T-helper 17 cell (primary cell): Measurements from ENCODE around the gene KXD1. TPM values are rescaled to one million over a fixed set of nuclear protein-coding genes. Genes with fewer than 3 reads are reported as not detected.
A peak's percentile ranks its signal among the peaks of the same experiment; 100 is the strongest.

Source experiments
- ATAC-seq: fragments of 150-1000 bp; cut with Tn5 transposase; 2 replicates; pipeline ENCODE4 v1.10.0; 2021; ENCODE audit warnings: mild to moderate bottlenecking, moderate library complexity
- DNase-seq, 3 donors: peaks; one replicate each; pipeline versions ENCODE4 v3.0.0 to v3.0.0-alpha.2; 2020 to 2021
- H3K9me3 ChIP-seq: one replicate; pipeline ENCODE4 v1.7.0; 2013; ENCODE audit warnings: low read length, mild to moderate bottlenecking; ENCODE audit not compliant: control insufficient read depth, poor library complexity, severe bottlenecking
- H3K27ac Mint-ChIP-seq: one replicate; pipeline ENCODE4 v1.8.0; 2022; ENCODE audit warnings: mild to moderate bottlenecking, moderate library complexity, mixed read lengths
- H3K27me3 Mint-ChIP-seq: one replicate; pipeline ENCODE4 v1.8.0; 2022; ENCODE audit warnings: mixed read lengths
- H3K36me3 Mint-ChIP-seq: one replicate; pipeline ENCODE4 v1.8.0; 2022; ENCODE audit warnings: low read depth, mixed read lengths
- H3K4me1 Mint-ChIP-seq: one replicate; pipeline ENCODE4 v1.8.0; 2022; ENCODE audit warnings: mild to moderate bottlenecking, mixed read lengths
- H3K4me3 Mint-ChIP-seq: one replicate; pipeline ENCODE4 v1.8.0; 2022; ENCODE audit warnings: mild to moderate bottlenecking, moderate library complexity, mixed read lengths
- total RNA-seq, 4 donors: library from RNA in 2 of 4; stranded (reverse) in 2 of 4; gene quantifications; one replicate each; pipeline ENCODE4 v1.2.3 and lab custom pipeline; 2022 to 2026

The KXD1 gene
- total RNA-seq, 2 donors from 2014 or later = 69.6 to 78.5 TPM

DNA sequence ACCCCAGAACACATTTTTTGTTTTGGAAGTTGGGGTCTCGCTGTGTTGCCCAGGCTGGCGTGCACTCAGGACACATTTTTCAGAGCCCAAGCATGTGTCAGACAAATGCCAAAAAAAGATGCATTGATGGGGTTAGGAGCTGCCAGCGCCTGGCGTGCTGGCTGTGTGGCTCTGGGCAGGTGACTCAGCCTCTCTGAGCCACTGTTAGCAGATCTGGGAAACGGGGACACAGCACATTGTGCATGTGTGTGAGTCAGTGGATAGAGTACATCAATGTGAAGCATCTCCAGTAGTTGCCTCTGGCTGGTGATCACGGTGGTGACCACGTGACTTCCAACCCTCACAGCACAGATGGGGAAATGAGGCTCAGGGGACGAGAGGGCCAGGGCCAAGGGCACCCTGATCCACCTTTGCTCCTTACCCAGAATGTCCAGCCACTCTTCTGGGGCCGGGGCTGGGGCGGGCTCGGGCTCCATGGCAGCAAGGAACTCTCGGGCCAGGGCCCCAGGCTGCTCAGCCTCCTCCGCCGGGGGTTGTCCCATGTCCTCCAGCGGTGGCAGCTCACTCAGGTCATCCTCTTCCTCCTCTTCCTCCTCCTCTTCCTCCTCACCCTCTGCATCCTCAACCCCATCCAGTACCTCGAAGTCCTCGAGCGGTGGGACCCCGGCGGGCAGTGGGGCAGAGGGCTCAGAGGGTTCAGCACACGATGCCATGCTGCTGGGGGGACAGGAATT lies 16.2 kb upstream of the KXD1 start:
- H3K9me3 ChIP-seq = no peaks in the 10 kb centered on the region
- peaks cover 16% of the 10 kb centered on the region for H3K4me1 Mint-ChIP-seq
- H3K36me3 Mint-ChIP-seq = peaks cover 3% of the 10 kb centered on the region
- ATAC-seq (no peak), DNase-seq (no peak)
- H3K27me3 Mint-ChIP-seq = no peaks in the 10 kb centered on the region
- peak overlapping the region; percentile 88 for H3K27ac Mint-ChIP-seq
- peak overlapping the region; percentile 92 for H3K4me3 Mint-ChIP-seq

DNA sequence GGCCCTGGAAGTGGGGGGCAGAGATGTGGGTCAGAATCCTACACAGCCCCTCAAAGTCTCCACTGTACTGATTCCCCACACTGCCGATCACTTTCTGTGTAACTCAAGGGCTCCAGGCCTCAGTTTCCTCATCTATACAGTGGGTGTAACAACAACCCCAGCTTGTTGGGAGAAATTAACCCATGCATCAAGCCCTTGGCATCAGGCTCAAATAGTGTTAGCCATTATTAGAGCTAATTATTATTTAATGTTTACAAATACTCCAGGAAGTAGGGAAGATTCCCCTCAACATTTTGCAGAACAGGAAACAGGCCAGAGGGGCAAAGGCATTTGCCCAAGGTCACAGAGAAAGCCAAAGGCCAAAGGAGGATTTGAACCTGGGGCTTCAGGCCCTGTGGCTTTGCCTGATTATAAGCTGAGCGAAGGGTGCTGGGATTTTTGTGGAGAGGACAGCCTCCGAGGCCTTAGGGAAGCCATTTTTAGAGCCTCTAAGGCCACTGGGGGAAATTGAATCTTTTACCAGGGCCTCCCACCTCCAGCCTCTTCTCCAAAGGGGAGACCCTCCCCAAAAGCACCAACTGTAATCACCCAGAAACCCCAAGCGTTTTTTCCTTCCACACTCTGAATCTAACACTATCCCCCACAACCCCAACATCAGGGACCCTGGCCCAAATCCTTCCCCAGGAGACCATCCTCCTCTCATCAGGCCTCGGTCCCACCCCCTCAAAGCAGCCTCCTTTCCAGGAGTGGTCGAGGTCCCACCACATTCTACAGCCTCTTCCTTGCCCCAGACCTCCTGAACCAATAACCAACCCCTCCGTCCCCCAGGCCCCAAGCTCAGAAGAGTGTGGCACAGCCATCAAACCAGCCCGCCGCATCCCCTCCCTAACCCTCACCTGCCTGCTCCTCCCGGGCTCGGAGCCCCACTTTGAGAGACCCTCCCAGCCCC lies 15.4 kb upstream of the KXD1 start:
- Mint-ChIP-seq H3K27ac (peak overlapping the region; percentile 88), H3K27me3 (no peaks in the 10 kb centered on the region), H3K4me1 (peaks cover 14% of the 10 kb centered on the region), H3K36me3 (no peaks in the 10 kb centered on the region), H3K4me3 (peak overlapping the region; percentile 92)
- ATAC-seq (no peak), DNase-seq (no peak)
- no peaks in the 10 kb centered on the region for H3K9me3 ChIP-seq

DNA sequence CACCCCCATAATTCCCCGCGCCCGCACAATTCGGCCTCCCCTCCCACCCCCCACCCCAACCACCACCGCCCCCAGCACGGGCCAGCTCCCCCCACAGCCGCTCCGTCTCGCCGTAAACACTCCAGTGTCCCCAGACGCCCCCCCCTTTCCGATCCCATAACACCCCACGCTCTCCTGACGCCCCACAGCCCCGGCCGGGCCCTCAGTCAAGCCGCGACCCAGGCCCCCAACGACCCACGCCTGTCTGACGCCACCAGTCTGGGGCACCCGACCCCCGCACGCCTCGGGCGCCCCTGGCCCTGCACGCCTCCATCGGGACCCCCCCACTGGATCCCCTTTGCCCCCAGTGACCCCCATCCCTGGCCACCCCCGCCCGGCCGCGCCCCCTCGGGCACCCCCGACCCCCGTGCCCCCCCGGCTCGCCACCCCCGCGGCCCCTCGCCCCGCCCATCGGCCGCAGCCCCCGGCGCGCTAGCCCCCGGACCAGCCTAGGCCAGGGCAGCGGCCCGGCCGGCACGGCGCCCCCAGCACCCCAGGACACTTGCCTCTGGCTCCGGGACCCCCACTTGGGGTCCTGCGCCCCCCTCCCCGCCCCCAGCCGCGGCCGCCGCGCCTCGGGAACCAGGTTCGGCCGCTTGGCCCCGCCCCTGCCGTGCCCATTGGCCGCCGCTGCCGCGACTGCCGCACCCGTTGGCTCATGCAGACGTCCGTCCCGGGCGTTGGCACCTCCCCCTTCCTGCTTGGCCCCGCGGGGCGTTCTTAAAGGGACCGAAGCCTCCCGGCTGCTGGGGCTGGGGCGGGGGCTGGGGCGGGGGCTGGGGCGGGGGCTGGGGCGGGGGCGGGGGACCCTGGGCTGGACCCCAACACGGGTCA lies 14.5 kb upstream of the KXD1 start, which contains the start of gene FKBP8:
TSS of gene FKBP8 (minus strand) at position 633 of the 873 bp plus-strand sequence. CDS start 1,603 bp downstream, outside the sequence.
- Mint-ChIP-seq H3K36me3 (no peaks in the 10 kb centered on the region), H3K4me1 (peaks cover 14% of the 10 kb centered on the region), H3K4me3 (peak within 1 kb of the TSS; percentile 97), H3K27ac (peak within 1 kb of the TSS; percentile 93), H3K27me3 (no peaks in the 10 kb centered on the region)
- DNase-seq (peak; percentile 89 to 93 (median 92)), ATAC-seq (peak; percentile 96)
- H3K9me3 ChIP-seq = no peaks in the 10 kb centered on the region

DNA sequence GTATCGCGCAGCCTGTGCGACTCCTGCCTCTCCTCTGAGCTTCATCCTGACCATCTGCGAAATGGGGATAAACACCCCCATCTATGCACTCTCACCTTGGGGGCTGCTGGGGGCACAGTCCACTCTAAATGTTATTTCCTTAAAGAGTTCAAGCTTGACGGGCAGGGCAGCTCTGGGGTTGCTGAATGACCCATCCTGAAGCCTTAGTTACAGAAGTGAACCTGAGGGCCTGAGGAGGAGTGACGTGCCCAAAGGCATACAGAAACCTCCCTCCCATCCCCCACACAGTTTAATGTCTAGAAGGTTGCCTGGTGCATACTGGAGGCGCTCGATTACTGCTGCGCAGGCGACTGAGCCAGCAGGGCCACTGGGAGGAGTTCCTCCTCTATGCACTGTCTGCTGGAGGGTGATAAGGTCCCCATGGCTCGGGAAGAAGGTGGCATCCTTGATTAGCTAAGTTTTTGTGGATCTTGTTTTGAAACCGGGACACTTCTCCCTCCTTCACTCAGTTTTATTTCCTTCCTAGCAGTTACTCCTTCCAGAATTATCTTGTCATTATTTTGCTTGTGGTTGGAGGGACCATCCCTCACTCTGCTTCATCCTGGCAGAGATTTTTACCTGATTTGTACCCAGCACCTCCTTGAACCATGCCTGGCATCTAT lies 13.7 kb upstream of the KXD1 start:
- H3K36me3 Mint-ChIP-seq = no peaks in the 10 kb centered on the region
- peak overlapping the region; percentile 97 for H3K4me3 Mint-ChIP-seq
- ATAC-seq (peak; percentile 86), DNase-seq (peak; percentile 48 to 57 (median 57))
- no peaks in the 10 kb centered on the region for H3K27me3 Mint-ChIP-seq
- peaks cover 14% of the 10 kb centered on the region for H3K4me1 Mint-ChIP-seq
- peak overlapping the region; percentile 93 for H3K27ac Mint-ChIP-seq
- H3K9me3 ChIP-seq = no peaks in the 10 kb centered on the region

DNA sequence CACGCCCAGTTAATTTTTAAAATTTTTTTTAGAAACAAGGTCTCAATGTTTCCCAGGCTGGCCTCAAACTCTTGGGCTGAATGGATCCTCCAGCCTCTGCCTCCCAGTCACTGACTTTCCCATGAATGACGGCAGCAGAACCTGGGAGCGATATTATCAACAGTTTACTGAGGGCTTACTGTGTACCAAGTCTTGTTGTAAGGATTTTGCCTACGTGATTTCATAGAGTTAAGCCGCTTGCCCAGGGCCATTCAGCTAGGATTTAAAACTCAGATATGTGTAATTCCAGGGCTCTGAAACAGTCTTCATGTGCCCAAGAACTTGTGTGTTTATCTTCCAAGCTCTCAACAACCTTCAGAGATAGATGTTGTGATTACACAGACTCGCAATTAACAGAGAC lies 6.0 kb upstream of the KXD1 start:
- Mint-ChIP-seq H3K4me1 (no peaks in the 10 kb centered on the region), H3K27ac (no peak overlapping the region), H3K27me3 (no peaks in the 10 kb centered on the region), H3K36me3 (no peaks in the 10 kb centered on the region), H3K4me3 (no peak overlapping the region)
- no peak for DNase-seq
- no peak for ATAC-seq
- H3K9me3 ChIP-seq = no peaks in the 10 kb centered on the region

DNA sequence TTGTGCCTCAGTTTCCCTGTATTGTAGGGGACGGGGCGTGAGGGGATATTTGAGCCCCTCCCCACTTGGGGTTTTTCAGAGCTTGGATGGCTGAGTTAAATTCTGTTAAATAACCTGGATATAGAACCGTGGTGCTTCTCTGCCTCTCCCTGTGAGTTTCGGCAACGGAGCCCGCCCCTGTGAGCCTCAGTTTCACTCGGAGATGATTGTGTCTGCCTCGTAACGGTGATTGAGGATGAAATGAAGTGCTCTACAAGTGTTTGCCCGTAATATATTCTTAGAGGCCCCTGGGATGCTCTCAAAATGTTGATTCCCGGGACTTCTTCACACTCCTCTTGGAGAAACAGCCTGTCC lies 509 bp downstream of the KXD1 start:
- peak overlapping the region; percentile 94 for H3K27ac Mint-ChIP-seq
- H3K4me3 Mint-ChIP-seq = peak overlapping the region; percentile 92
- peaks cover 3% of the 10 kb centered on the region for H3K36me3 Mint-ChIP-seq
- H3K9me3 ChIP-seq = no peaks in the 10 kb centered on the region
- DNase-seq (no peak), ATAC-seq (no peak)
- H3K4me1 Mint-ChIP-seq = peaks cover 17% of the 10 kb centered on the region
- no peaks in the 10 kb centered on the region for H3K27me3 Mint-ChIP-seq

DNA sequence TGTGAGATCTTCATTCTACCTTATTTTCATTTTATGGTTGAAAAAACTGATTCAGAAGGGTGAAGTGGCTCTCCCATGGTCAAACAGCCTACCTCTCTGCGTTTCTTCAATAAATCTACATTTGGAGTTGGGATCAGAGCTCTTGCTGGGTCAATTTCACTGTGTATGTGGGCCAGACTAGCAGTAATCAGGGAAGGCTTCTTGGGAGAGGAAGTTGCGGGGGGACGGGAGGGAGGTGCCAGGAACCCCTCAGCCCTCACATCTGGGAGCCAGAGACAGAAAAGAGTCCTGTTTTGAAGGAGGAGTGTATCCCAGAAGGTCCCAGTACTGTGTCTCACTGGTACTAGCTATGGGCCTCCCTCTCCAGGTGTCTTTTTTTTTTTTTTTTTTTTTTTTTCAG lies 934 bp downstream of the KXD1 start:
- ATAC-seq = no peak
- no peak for DNase-seq
- Mint-ChIP-seq H3K27ac (peak overlapping the region; percentile 94), H3K27me3 (no peaks in the 10 kb centered on the region), H3K36me3 (peaks cover 3% of the 10 kb centered on the region), H3K4me1 (peaks cover 17% of the 10 kb centered on the region), H3K4me3 (peak overlapping the region; percentile 92)
- no peaks in the 10 kb centered on the region for H3K9me3 ChIP-seq

DNA sequence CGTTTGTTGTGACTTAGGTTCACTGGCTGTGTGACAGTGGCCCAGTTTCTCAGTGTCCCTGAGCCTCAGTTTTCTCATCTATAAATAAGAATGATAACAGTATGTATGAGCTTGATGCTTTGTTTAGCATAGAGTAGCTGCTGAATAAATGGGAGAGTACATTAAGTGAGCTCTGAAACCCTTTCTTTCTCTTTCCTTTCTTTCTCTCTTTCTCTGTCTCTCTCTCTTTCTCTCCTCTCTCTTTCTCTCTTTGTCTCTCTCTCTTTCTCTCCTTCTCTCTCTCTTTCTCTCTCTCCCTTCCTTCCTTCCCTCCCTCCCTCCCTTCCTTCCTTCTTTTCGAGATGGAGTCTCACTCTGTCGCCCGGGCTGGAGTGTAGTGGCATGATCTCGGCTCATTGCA lies 2.0 kb downstream of the KXD1 start:
- Mint-ChIP-seq H3K27me3 (no peaks in the 10 kb centered on the region), H3K36me3 (peaks cover 3% of the 10 kb centered on the region), H3K4me3 (no peak overlapping the region), H3K27ac (peak overlapping the region; percentile 61), H3K4me1 (peaks cover 17% of the 10 kb centered on the region)
- ATAC-seq (no peak), DNase-seq (no peak)
- no peaks in the 10 kb centered on the region for H3K9me3 ChIP-seq

DNA sequence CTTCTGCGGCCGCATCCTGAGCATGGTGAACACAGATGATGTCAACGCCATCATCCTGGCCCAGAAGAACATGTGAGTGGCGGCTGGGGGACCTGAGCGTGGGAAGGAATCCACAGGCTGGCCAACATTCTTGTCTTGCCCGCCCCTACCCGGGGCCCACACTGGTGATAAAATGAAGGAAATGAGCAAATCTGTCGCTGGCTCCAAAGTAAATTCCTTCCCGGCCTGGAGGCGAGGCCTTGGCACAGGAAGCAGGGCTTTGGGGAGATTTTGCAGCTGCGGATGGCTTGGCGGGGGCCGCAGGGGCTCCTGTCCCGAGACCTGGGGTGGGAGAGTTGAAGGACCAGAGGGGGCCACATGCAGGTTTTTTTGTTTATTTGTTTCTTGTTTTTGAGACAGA lies 4.4 kb downstream of the KXD1 start:
- no peak overlapping the region for H3K27ac Mint-ChIP-seq
- peaks cover 3% of the 10 kb centered on the region for H3K36me3 Mint-ChIP-seq
- no peak for ATAC-seq

DNA sequence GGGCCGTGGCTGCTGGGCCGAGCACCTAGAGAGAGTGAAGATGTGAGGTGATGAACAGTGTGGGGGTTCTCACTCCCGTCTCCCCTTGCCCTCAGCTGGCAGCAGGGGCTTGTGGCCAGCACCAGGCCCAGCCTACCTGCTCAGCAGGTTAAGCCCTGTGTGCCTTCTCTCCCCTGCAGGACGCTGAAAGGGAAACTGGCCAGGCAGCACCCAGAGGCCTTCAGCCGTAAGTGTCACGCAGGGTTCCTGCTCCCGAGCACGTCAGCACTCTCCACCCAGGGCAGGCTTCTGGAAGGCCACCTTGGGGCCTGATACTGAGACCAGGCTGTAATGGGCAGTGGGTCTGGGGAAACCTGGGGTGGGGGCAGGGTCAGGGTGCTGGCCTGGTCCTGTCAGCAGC lies 9.3 kb downstream of the KXD1 start:
- H3K27me3 Mint-ChIP-seq = no peaks in the 10 kb centered on the region
- DNase-seq (no peak), ATAC-seq (no peak)
- peaks cover 3% of the 10 kb centered on the region for H3K36me3 Mint-ChIP-seq
- no peak overlapping the region for H3K4me3 Mint-ChIP-seq
- no peak overlapping the region for H3K27ac Mint-ChIP-seq
- no peaks in the 10 kb centered on the region for H3K9me3 ChIP-seq
- peaks cover 7% of the 10 kb centered on the region for H3K4me1 Mint-ChIP-seq

More for the DNA sequence above, 4.4 kb downstream of the KXD1 start:
- peaks cover 17% of the 10 kb centered on the region for H3K4me1 Mint-ChIP-seq
- DNase-seq = no peak
- H3K9me3 ChIP-seq = no peaks in the 10 kb centered on the region
- H3K27me3 Mint-ChIP-seq = no peaks in the 10 kb centered on the region
- no peak overlapping the region for H3K4me3 Mint-ChIP-seq

DNA sequence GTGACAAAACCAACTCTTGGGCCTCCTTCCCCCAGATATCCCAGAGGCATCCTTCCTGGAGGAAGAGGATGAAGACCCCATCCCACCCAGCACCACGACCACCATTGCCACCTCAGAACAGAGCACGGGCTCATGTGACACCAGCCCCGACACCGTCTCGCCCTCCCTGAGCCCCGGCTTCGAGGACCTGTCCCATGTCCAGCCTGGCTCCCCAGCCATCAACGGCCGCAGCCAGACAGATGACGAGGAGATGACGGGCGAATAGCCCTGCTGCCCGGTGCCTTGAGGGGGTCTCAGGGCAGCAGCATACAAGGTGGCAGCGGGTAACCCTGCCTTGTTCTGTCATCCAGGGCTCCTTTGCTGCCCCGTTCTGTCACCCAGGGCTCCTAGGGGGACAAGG lies 10.7 kb downstream of the KXD1 start:
- DNase-seq = no peak
- H3K27me3 Mint-ChIP-seq = no peaks in the 10 kb centered on the region
- H3K4me3 Mint-ChIP-seq = no peak overlapping the region
- H3K36me3 Mint-ChIP-seq = peaks cover 3% of the 10 kb centered on the region
- ATAC-seq = no peak
- peaks cover 17% of the 10 kb centered on the region for H3K4me1 Mint-ChIP-seq
- H3K9me3 ChIP-seq = no peaks in the 10 kb centered on the region
- H3K27ac Mint-ChIP-seq = no peak overlapping the region

DNA sequence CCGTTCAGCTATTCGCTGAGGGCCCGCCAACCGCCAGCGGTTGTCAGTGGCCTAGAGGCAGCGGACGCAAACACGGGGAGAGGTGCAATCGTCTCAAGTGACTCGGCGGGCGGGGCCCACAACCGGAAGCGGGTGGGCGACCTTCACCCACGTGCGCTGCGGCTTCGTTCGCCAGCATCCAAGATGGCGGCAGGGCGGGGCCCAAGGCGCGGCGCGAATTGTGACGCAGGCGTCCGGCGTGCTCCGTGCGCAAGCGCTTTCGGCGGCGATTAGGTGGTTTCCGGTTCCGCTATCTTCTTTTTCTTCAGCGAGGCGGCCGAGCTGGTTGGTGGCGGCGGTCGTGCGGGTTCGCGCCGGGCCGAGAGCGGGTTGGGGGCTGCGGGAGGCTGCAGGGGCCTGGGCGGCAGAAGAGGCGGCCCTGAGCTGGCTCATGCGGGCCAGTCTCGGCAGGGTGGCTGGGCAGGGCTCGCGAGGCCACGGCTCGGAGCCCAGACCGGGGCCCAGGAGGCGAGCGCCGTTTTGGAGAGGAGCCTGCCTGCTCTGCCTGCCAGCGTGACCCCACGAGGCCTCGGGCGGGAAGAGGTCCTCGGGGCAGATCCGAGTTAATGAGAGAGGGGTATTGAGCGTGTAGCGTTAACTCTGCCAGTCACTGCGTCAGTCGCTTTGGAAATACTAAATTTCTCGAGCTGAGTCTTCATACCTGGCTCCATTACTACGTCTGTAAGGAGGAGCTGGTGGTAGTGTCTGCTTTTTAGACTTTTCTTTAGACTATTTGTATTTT lies 14.1 kb downstream of the KXD1 start, which contains the start of gene UBA52:
TSS of gene UBA52 (plus strand) at position 294 of the 781 bp plus-strand sequence. CDS start 1,444 bp downstream, outside the sequence.
- Mint-ChIP-seq H3K36me3 (peaks cover 3% of the 10 kb centered on the region), H3K4me3 (peak within 1 kb of the TSS; percentile 96)
- peak; percentile 94 for ATAC-seq

More for the DNA sequence above, 14.1 kb downstream of the KXD1 start, which contains the start of gene UBA52:
- Mint-ChIP-seq H3K27me3 (no peaks in the 10 kb centered on the region), H3K27ac (peak within 1 kb of the TSS; percentile 96), H3K4me1 (peaks cover 20% of the 10 kb centered on the region)
- DNase-seq = peak; percentile 98 to 99 (median 99)
- H3K9me3 ChIP-seq = no peaks in the 10 kb centered on the region
